ENCODE measurements around the gene UGGT1. TPM values are rescaled to one million over a fixed set of nuclear protein-coding genes. Genes with fewer than 3 reads are reported as not detected.
A peak's percentile ranks its signal among the peaks of the same experiment; 100 is the strongest.

The UGGT1 gene, protein sequence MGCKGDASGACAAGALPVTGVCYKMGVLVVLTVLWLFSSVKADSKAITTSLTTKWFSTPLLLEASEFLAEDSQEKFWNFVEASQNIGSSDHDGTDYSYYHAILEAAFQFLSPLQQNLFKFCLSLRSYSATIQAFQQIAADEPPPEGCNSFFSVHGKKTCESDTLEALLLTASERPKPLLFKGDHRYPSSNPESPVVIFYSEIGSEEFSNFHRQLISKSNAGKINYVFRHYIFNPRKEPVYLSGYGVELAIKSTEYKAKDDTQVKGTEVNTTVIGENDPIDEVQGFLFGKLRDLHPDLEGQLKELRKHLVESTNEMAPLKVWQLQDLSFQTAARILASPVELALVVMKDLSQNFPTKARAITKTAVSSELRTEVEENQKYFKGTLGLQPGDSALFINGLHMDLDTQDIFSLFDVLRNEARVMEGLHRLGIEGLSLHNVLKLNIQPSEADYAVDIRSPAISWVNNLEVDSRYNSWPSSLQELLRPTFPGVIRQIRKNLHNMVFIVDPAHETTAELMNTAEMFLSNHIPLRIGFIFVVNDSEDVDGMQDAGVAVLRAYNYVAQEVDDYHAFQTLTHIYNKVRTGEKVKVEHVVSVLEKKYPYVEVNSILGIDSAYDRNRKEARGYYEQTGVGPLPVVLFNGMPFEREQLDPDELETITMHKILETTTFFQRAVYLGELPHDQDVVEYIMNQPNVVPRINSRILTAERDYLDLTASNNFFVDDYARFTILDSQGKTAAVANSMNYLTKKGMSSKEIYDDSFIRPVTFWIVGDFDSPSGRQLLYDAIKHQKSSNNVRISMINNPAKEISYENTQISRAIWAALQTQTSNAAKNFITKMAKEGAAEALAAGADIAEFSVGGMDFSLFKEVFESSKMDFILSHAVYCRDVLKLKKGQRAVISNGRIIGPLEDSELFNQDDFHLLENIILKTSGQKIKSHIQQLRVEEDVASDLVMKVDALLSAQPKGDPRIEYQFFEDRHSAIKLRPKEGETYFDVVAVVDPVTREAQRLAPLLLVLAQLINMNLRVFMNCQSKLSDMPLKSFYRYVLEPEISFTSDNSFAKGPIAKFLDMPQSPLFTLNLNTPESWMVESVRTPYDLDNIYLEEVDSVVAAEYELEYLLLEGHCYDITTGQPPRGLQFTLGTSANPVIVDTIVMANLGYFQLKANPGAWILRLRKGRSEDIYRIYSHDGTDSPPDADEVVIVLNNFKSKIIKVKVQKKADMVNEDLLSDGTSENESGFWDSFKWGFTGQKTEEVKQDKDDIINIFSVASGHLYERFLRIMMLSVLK (N-terminal part only)
- total RNA-seq, result 33.0 TPM

DNA sequence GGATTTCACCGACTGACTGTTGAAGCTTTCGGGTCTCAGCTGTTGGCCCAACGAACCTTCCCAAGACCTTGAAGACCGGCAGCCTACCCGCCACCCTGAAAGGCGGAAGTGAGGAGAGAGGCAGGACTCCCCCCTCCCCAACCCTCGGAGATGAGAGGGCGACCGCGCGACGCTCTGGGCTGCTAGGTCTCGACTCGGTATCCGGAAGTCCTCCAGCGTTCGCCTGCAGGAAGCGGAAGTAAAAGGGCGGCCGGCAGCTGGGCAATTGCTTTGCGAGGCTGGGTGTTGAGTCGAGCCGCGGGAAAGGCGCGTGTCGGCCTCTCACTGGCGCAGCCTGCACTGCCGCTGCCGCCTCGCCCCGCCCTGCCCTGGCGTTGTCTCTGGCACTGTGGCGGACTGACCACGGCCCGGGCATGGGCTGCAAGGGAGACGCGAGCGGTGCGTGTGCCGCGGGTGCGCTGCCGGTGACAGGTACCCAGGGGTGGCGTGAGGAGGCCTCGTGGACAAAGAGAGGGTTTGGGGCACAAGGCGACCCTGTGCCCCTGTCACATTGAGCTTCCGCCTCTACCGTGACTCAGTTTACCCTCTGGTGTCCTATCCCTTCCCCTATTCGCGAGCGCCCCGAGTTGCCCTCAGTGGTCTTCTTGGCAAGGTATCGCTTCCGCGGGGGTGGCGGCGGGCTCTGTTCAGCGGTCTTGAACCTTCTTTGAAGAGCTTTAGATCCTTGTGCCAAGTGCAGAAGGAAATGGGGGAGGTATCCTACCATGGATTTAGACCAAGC is at the start of gene UGGT1:
Gene UGGT1, plus strand, starts transcription at position 256 of the 781 bp plus-strand sequence. Its CDS starts 158 bp downstream, at position 414.
- ATAC-seq (peak; percentile 98), DNase-seq (ENCODE audit: low spot score) (peak; percentile 96)

GRCh38 chr2:128041561-128041960 is 49.4 kb upstream of the UGGT1 start:
- no peak for DNase-seq (ENCODE audit: low spot score)
- ATAC-seq, result no peak

DNA sequence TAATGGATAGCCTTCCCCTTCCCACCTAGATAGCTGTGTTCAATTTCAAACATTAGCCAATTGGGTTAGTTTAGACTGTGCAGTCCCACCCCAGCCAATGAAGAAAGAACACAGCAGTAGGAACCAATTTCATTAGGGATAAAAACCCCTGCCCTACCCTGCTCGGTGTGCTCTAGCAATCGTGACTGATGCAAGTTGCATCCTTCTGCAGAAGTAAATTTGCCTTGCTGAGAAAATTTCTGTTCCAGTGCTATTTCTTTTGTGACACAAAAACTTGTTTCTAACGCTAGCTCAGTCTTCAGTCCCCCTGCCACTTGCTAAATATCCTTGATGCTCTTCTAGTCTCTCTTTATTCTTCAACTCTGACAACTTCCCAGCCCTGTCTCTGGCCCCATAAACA is 48.0 kb upstream of the UGGT1 start:
- DNase-seq (ENCODE audit: low spot score), result no peak
- no peak for ATAC-seq

- ATAC-seq, result no peak
- DNase-seq (ENCODE audit: low spot score), result no peak
These were observed 37.7 kb upstream of the UGGT1 start for GRCh38 chr2:128053331-128053730.

DNA sequence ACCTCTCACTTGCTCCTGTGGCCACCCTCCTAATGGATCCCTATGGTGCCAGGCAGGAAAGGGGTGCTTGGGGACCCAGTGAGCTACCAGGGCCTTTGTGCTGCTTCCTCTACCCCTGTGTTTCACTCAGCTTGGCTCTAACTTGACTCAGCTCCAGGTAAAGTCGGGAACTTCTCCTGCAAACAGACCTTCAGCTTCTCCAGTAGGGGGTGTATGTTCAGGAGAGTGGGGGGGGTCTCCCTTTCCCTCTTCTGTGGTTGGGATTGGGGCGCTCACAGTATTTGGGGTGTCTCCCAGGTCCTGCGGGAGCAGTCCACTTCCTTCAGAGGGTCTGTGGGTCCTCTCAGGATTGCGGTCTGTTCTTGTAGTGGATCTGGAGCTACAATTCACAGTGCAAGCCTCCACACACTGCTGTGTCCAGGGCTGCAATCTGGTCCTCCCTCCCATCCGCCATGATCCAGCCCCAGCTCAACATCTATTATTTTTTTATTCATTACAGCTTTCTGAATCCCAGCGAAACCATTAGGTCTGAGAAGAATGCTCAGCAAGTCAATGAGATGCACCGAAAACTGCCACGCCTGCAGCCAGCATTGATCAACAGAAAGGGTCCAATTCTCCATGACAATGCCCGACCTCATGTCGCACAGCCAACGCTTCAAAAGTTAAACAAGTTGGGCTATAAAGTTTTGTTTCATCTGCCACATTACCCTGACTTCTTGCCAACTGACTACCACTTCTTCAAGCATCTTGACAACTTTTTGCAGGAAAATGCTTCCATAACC is 36.7 kb upstream of the UGGT1 start:
- DNase-seq (ENCODE audit: low spot score), result no peak
- ATAC-seq, result no peak

DNA sequence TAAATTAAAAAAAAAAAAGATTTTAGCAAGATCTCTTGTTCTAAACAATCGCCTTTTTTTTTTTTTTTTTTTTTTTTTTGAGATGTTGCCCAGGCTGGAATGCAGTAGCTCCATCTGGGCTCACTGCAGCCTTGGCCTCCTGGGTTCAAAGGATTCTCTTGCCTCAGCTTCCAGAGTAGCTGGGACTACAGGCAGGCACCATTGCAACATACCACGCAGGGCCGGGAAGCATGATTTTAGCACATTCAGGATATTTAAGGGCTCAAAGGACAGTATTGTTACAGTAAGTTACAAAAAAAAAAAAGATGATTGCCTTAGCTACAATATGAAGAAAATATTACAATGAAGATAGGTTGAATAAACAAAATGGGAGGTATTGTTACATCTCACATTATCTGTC is 33.7 kb upstream of the UGGT1 start:
- no peak for ATAC-seq
- no peak for DNase-seq (ENCODE audit: low spot score)

DNA sequence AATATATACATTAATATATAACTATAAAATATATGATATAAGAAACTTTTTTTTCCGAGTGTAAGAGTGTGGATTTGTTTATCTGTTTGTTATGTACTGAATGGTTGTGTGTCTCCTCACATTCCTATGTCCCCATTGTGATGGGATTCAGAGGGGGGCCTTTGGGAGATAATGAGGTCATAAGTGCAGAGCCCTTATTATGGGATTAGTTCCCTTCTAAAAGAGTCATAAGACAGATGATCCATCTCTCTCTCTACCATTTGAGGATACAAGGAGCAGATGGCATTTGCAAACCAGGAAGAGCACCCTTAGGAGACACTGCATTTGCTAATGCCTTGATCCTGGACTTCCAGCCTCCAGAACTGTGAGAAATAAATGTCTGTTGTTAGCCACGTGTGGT is 32.9 kb upstream of the UGGT1 start:
- ATAC-seq (no peak), DNase-seq (ENCODE audit: low spot score) (no peak)

DNA sequence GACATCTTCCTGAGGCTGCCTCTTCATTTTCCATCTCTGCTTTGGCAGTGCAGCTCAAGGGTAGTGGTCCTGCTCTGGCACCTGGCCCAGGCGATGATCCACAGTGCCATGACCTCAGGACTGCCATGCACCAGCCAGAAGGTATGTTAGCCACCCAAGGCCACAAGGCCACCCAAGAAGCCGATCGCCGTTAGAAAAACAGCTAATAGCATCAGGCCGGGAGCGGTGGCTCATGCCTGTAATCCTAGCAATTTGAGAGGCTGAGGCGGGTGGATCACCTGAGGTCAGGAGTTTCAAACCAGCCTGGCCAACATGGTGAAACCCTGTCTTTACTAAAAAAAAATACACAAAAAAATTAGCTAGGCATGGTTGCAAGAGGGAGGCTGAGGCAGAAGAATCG is 28.4 kb upstream of the UGGT1 start:
- DNase-seq (ENCODE audit: low spot score) (no peak), ATAC-seq (no peak)

- ATAC-seq, result no peak
- DNase-seq (ENCODE audit: low spot score), result peak; percentile 6
These were observed 26.6 kb upstream of the UGGT1 start for GRCh38 chr2:128064353-128064752.

DNA sequence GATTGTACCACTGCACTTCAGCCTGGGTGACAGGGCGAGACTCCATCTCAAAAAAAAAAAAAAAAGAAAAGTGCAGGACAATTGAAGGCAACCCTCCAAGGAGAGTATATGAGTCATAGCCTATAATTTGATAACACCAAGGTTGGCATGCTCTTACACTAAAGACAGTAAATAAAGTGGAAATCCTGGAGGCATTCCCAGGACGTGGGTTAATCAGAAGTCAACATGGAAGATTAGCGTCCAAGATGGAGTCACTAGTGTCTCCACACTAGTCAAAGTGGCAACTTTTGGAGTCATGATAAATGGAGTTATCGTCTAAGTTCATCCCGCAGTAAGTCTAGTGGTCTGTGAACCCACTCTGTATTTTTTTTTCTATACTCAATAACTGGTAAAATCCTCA is 21.2 kb upstream of the UGGT1 start:
- no peak for DNase-seq (ENCODE audit: low spot score)
- ATAC-seq, result no peak

DNA sequence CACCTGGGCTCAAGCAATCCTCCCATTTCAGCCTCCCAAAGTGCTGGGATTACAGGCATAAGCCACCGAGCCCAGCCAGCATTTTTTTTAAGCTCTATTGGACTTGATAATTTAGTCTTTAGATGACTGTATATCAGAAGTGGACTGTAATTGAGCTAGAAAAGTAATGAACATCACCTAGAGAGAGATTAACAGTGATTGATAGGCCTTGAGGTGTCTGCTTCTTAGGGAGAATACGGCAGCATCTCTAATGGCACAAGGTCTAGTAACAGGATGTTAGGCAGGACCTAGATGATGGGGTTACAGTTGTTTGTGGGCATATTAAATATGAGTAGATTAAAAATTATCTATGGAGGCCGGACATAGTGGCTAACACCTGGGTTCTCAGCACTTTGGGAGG is 17.7 kb upstream of the UGGT1 start:
- ATAC-seq, result no peak
- no peak for DNase-seq (ENCODE audit: low spot score)

DNA sequence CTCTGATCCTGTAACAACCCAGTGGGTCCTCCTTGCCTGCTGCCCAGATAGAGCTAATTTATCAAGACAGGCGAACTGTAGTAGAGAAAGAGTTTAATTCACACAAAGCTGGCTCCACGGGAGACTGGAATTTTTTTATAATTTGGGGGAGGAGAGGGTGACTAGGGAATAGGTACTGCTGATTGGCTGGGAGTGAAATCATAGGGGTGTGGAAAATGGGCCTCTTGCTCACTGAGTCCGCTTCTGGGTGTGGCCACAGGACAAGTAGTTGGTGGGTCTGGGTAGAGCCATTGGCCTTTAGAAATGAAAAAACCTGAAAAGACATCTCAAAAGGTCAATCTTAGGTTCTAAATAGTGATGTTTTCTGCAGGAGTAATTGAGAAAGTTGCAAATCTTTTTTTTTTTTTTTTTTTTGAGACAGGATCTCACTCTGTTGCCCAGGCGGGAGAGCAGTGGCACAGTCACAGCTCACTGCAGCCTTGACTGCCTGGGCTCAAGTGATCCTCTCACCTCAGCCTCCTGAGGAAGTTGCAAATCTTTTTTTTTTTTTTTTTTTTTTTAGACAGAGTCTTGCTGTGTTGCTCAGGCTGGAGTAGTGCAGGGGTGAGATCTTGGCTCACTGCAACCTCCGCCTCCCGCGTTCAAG is 14.4 kb upstream of the UGGT1 start:
- ATAC-seq, result no peak
- no peak for DNase-seq (ENCODE audit: low spot score)

GRCh38 chr2:128084757-128085156 is 6.2 kb upstream of the UGGT1 start:
- no peak for ATAC-seq
- no peak for DNase-seq (ENCODE audit: low spot score)

DNA sequence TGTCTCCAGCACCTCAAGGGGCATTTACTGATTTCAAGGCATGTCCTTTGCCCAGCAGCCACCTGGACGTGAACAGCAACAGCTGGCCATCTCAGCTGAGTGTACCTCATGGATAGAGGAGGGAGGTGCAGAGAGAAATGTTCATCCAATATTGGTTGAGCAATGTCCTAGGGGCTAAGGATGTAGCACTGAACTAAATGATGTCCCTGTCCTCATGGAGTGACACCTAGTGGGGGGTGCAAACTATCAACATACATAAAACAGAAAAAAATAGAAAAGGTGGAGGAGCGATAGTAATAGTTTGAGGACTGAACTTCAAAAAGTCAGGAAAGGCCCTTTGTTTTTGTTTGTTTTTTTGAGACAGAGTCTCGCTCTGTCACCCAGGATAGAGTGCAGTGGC is 4.8 kb upstream of the UGGT1 start:
- DNase-seq (ENCODE audit: low spot score) (peak; percentile 14), ATAC-seq (no peak)

DNA sequence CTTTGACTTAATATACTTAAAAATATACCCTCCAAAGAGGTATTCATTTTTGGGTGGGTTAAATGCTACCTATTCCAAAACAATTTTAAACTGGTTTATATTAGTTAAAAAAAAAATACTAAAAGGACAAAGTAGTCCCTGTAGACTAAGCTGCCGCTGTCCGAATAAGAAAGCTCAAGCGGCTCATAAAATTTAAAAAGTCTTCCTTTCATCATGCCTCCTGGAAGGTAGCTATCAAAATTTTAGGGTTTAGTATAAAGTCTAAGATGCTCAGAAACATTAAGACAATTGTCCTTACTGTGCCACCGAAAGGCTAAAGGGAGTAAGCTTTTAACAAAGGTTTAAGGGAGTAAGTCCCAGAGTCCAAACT is 440 bp upstream of the UGGT1 start:
- DNase-seq (ENCODE audit: low spot score), result no peak
- ATAC-seq, result no peak

GRCh38 chr2:128091726-128092080 is 703 bp downstream of the UGGT1 start:
- ATAC-seq (peak; percentile 22), DNase-seq (ENCODE audit: low spot score) (peak; percentile 34)

- no peak for DNase-seq (ENCODE audit: low spot score)
- no peak for ATAC-seq
These were observed 1.7 kb downstream of the UGGT1 start for GRCh38 chr2:128092656-128093055.

- DNase-seq (ENCODE audit: low spot score) (no peak), ATAC-seq (no peak)
These were observed 2.8 kb downstream of the UGGT1 start for GRCh38 chr2:128093762-128094161.

DNA sequence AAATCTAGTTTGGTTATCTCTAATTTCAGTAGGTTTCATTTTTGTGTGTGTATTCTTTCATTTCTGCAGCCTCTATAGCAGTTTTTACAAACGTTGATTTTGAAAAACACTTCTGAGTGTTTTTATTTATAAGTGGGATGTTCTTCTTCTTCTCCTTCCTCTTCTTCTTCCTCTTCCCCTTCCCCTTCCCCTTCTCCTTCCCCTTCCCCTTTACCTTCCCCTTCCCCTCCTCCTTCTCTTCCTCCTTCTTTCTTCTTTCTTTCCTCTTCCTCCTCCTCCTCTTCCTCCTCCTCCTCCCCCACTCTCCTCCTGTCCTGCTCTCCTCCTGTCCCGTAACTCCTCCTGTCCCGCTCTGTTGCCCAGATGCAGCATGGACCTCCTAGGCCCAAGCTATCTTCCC is 4.2 kb downstream of the UGGT1 start:
- DNase-seq (ENCODE audit: low spot score), result no peak
- ATAC-seq, result no peak

Data from left lobe of liver (tissue), 2 donors.